Hematopoietic multipotent progenitor cell treated with erythropoietin and hydrocortisone succinate and interleukin-3 and kit ligand, for 15 days (in vitro differentiated cells): ENCODE measurements around the gene LGR4.

Experiments used
- DNase-seq: peaks from one replicate; pipeline ENCODE4 v3.0.0-alpha.2; 2015; ENCODE audit warnings: low spot score

LGR4 gene

DNA sequence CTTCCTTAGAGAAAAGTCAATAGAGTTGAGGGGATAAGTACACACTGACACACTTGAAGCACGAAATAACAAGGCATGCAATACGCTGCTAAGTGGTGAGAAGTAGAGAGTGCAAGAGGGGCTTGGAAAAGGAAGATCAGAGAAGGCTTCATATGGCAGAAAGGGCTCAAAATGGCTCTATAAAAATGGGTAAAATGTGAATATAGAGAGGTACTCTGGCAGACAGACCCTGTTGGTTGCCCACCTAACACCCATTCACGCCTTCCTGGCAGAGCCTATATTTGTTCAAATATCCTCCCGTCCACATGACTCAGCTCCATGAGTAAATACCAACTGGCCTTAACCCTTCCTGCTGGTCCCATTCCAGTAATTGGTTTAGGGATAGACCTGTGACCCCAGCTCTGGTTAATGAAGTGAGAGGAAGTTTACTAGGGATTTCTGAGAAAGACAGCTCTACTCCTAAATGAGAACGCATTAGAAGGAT is 70.7 kb downstream of the LGR4 start:
- no peak for DNase-seq

DNA sequence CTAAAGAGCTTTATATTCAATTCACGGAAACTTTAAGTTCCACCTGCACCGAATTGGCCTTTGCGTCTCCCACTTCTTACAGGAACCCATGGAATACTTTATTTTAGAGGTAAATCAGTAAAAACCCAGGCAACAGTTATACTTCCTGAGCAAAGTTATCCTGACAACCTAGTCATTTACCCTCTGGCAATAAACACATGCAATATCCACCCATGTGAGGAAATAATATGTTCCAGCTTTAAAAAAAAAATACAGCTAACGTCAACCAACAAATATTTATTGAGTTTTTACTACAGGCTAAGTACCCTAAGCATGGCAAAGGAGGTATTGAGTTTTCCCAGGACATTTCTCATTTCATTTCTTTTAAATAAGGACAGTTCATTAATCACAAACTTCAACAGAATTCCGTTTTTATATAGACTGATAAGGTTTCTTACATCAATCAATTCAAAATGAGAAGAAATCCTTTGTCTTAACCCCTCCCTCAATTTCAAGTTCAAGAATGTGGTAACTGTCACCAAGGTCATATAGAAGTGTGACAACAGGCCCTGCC is 71.2 kb downstream of the LGR4 start:
- no peak for DNase-seq

DNA sequence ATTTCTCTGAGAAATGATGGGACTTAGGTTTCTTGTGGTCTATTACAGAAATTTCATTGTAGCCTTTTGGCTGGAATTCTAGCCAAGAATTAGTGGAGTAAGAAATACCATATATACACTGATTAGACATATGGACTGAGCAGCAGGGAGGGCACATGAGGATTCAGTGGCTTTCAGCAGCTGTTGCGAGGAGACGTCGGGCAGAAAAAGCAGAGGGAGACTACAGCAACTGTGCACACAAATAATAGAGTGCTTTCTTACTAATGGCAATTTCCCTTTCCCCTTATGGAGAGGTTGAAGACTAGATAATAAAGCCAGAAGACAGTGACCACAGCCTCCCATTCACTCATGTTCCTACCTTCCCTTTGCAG is 74.2 kb downstream of the LGR4 start:
- no peak for DNase-seq

DNA sequence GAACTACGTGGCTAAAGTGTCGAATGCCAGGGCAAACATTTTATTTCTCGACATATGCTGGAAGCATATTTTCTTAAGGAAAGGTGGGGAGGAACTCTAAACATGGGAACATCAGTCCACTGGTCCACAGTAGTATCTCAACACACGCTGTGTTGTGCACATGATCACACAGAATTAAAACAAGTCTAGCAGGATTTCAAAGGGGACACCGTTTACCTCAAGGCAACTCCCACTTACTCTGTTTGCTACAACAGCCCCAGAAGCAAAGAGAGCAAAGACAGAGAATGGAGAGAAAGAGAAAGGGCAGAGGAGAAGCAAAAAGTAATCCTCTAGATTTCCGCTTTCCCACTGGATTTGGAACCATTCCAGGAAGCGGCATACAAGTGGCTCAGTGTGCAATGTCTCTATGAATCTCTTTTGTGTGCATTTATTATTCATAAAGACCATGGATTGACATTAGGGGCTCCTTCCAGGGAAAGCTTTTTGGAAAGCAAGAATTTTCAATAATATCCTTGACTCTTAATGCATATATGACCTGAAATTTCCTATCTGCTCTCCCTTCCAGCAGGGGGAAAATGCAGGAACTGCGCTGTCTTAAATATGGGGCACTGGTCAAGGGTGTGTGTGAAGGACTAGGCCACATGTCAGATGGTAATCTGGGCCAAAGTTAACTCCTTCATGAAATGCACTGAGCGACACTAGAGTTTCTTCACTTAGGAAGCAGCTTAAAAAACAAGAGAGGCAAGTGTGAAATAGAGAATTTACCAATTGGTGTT is 74.8 kb downstream of the LGR4 start:
- DNase-seq, result no peak

DNA sequence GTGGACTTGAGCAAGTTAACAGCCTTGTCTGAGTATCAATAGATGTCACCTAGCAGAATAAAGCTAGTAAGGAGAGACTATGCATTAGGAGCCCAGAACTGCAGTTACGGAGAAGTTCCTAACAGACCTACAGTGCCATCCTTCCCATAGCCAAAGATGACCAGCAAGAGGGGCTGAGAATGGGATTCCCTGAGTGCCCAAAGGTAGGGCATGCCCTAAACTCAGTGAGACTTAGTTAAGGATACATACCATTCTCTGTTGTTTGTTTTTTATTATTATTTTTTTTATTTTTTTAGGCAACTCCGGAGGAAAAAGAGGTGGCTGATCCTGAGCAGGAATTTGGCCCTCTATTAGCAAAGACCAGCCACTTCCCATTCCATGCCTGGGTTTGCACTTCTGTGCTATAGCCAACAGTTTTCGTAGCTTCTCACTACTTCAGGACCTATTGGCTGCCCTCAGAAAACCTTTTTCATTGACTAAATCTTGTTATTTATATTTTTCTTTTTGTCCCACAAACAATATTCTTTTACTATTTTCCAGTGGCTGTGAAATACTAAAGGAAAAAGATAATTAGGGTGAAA is 76.2 kb downstream of the LGR4 start:
- no peak for DNase-seq

GRCh38 chr11:27395556-27396258 is 76.9 kb downstream of the LGR4 start:
- no peak for DNase-seq

DNA sequence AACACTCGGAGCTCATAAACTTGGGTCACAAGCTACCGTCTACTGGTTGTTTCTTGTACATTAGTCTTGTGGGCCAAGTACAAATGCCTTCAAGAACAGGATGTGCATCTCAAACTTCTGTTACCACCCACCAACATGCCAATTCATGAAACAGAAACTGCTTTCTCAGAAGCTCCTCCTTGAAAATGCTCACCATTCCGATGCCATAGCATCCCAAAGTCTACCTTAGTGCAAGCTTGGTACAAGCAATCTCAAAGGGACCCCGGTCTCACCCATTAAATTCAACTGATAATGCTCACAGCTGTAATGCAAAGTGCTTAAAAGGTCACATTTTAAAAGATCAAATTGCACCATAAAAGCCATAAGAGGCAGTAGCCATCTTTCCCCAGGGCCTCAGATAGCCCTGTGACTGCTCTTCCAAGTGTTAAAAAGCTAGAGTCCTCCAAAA is 77.8 kb downstream of the LGR4 start:
- no peak for DNase-seq

DNA sequence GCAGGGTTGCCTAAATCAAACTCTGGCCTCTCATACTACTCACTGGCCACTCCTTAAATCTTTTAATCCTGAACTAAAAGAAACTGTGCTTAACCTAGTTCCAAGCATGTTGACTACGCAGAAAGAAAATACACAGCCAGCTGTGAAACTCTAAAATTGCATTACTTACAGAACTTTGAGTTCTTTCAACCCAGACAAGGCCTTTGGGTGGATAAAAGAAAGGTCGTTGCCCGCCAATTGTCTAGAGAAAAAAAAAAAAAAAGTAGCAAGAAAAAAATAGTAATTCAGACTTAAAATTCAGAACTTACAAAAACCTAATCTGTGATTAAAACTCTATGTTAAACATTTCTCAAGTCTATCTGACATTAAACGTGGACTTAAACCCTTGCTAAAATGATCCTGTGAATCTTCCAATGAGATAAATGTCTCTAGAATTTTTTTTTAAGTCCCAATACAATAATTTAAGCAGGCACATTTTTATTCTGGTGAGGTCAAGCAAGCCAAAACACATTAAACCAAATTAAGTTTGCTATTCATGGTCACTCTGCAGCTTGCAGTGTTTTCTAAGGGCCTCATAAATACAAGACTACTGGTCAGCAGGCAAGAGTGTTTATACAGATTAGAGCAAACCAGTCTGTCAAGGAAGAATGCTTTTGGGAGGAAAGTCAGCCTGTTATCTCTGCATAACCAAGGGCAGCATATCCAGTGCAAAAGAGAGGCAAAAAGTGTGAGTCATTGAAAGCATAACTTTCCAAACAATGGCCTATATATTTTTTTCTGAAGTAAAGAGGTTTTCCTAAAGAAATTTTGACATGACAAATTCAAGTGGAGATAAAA is 80.1 kb downstream of the LGR4 start:
- no peak for DNase-seq

GRCh38 chr11:27391331-27392015 is 81.1 kb downstream of the LGR4 start:
- no peak for DNase-seq

GRCh38 chr11:27390318-27391295 is 82.0 kb downstream of the LGR4 start:
- DNase-seq, result no peak

GRCh38 chr11:27388869-27389268 is 83.7 kb downstream of the LGR4 start:
- no peak for DNase-seq

DNA sequence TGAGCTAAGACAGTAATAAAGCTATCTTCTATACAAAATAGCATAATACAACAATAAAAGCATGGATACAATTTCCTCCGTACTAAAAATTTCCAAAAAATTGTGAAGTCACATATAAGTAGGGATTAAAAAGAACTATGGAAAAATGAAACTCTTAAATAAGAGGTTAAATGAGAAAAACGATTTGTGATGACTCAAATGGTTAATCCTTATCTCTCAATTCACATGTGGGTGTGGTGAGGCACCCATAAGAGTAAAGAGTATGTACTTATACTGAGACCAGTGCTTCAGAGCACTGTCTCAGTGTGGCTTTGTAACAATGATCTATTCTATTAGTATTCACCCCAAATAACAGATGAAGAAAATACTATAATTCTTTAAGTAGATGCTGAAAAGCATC is 84.6 kb downstream of the LGR4 start:
- peak; percentile 75 for DNase-seq

DNA sequence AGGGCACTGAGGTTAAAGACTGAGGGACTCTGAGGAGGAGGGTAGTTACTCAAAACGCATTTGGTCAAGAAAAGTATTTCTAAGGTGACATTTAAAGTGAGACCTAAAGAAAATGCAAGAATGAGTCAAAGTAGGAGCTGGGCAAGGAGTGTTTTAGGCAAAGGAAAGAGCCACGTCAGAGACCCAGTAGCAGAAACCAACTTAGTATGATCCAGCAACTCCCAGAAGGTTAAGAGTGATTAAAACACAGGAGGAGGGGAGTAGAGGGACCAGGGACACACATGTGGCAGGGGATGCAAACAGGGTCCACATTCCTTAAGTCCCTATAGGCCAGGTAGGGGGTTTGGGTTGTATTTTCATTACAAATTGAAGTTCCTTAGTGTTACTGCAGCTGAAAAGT is 85.2 kb downstream of the LGR4 start:
- peak; percentile 41 for DNase-seq

DNA sequence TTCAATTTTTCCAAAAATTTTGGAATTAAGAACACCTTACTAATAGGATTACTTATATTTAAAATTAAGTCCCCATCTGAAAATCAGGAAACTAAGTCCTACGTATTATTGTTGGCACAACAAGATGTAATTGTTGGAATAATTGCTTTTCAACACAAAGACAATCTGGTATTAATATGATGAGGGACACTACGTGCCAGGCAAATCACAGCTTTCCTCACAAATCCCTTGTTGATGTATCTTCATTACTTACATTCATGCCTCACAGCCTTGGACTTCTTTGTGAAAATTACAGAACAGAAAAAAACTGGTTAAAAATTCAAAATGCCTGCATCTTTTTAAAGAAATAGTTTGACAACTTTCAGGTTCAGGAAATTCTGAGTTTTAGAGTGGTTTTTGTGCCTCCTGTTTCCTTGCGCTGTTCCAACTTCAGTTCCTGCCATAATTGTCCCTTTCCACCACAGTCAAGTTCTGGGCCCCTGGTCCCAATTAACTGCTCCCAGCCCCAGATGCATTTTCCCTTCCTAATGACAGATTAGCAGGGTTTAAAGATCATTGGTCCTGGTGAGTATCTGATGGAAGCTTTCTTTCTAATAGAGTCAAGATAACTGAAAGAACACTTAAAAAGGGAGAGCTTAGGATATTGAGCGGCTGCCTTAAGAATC is 86.3 kb downstream of the LGR4 start:
- no peak for DNase-seq

DNA sequence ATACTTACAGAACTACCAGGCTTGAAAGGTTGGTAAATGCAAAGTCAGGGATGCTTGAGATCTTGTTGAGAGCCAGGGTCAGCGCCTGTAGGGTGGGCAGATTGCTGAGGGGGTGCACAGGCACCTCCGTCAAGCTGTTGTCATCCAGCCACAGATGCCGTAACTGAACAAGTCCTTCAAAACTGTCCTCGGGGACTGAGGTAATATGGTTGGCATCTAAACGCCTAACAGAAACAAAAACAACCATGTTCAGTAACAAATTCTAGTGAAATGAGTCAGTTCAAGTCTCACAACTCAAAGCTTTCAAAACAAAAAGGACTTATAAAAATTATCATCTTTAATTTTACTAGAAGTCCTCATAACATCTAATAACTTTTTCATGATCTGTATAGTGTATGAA is 87.3 kb downstream of the LGR4 start:
- no peak for DNase-seq

DNA sequence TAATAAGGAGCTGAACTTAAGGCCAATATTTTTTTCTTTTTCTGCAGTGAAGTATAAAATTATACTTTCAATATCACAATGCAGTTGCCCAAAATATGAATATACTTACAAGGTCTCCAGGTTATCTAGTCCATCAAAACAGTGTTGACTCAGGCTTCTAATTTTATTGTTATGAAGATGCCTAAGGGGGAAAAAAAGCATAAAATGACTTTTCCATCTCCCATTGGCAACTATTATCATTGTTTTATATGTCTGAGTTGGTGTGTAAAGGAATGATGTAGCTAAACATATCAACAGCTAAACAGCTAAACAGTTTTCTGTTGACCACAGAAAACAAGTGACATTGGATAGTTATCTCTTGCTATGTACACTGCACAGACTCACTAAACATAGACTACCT is 88.4 kb downstream of the LGR4 start:
- DNase-seq, result no peak

DNA sequence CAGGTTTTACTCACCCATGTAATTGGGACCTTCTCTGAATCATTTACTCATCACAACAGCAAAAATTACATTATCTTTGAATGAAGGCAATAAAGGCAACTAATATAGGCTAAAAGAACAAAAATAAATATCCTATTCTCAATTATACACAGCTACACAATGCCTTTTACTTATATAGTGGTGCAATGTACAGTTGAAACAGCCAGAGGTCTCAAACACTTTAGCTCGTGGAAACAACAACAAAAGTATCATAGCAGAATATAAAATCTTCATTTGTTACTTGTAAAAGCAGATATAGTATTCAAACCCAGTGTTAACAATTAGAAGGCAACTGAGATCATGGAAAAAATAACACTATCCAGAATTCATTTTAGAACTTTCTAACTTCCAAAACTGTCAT is 88.9 kb downstream of the LGR4 start:
- DNase-seq, result no peak

DNA sequence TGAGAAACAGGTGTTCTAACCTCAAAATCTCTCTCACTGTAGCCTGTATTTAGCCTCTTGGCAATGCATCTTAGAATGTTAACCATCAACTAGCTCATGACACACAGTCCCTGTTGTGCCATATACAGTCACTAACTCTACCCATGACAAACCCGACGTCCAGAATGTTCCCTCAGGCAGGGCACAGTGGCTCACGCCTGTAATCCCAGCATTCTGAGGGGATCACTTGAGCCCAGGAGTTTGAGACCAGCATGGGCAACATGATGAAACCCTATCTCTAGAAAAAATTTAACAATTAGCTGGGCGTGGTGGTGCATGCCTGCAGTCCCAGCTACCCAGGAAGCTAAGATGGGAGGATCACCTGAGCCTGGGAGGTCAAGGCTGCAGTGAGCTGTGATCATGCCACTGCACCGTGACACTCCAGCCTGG is 91.3 kb downstream of the LGR4 start:
- DNase-seq, result no peak

GRCh38 chr11:27380771-27381170 is 91.8 kb downstream of the LGR4 start:
- DNase-seq, result no peak

- no peak for DNase-seq
Observed at GRCh38 chr11:27379449-27379848, 93.1 kb downstream of the LGR4 start.
